ENCODE results near the gene ZNF613. TPM values are rescaled to one million over a fixed set of nuclear protein-coding genes. Genes with fewer than 3 reads are reported as not detected.

The ZNF613 gene
- total RNA-seq, 3 donors from 2014 or later: 2.3 to 4.1 (median 2.7) TPM

Other genes with a start within 250 kb of the ZNF613 start
- gene SPACA6, start 234.1 kb upstream of the ZNF613 start, total RNA-seq: 1 to 10 TPM; 1.6 to 2.3 (median 2.1) TPM
- gene HAS1, start 203.5 kb upstream of the ZNF613 start, total RNA-seq: not detected
- not detected for gene FPR1, start 175.6 kb upstream of the ZNF613 start, total RNA-seq
- not detected for gene FPR2, start 166.3 kb upstream of the ZNF613 start, total RNA-seq
- gene FPR3, start 132.3 kb upstream of the ZNF613 start, total RNA-seq: not detected
- gene ZNF577, start 39.5 kb upstream of the ZNF613 start, total RNA-seq: 1 to 10 TPM; 2.8 to 4.8 (median 3.5) TPM
- 10 to 100 TPM in 2 of 3 donors, 1 to 10 TPM in 1; 9.0 to 10.9 (median 10.4) TPM for gene ZNF649, start 22.5 kb upstream of the ZNF613 start, total RNA-seq
- 1 to 10 TPM; 6.9 to 7.2 (median 7.1) TPM for gene ZNF350, start 59.4 kb downstream of the ZNF613 start, total RNA-seq
- 1 to 10 TPM; 3.7 to 4.5 (median 4.2) TPM for gene ZNF615, start 80.7 kb downstream of the ZNF613 start, total RNA-seq
- 10 to 100 TPM; 10.5 to 12.3 (median 11.2) TPM for gene ZNF614, start 100.9 kb downstream of the ZNF613 start, total RNA-seq
- 1 to 10 TPM; 9.1 to 9.8 (median 9.4) TPM for gene ZNF432, start 121.4 kb downstream of the ZNF613 start, total RNA-seq
- 1 to 10 TPM; 8.0 to 8.7 (median 8.4) TPM for gene ZNF841, start 168.3 kb downstream of the ZNF613 start, total RNA-seq
- gene ZNF616, start 212.5 kb downstream of the ZNF613 start, total RNA-seq: 1 to 10 TPM; 7.1 to 8.7 (median 7.2) TPM
- gene ZNF836, start 244.1 kb downstream of the ZNF613 start, total RNA-seq: 1 to 10 TPM; 2.0 to 4.3 (median 3.3) TPM